H9 (cell line): ENCODE measurements around the gene RPS6KA1. TPM values are rescaled to one million over a fixed set of nuclear protein-coding genes. Genes with fewer than 3 reads are reported as not detected.

Source experiments
- DNase-seq: peaks from one replicate; pipeline ENCODE4 v3.0.0-alpha.2; 2017
- H2AFZ ChIP-seq: one replicate; pipeline ENCODE4 v1.6.1; 2013; ENCODE audit warnings: mild to moderate bottlenecking, low read length, control low read depth, moderate library complexity
- H2AK5ac ChIP-seq: 2 replicates; pipeline ENCODE4 v1.6.1; 2013; ENCODE audit warnings: low read length, control low read depth, mixed read lengths; ENCODE audit not compliant: insufficient read length
- H2BK120ac ChIP-seq: one replicate; pipeline ENCODE4 v1.6.1; 2013; ENCODE audit warnings: low read depth, mild to moderate bottlenecking, low read length, control low read depth, inconsistent platforms; ENCODE audit not compliant: poor library complexity, severe bottlenecking
- H2BK12ac ChIP-seq: 2 replicates; pipeline ENCODE4 v1.6.1; 2013; ENCODE audit warnings: low read length, control low read depth, mixed read lengths, low read depth; ENCODE audit not compliant: insufficient read length
- H2BK15ac ChIP-seq: 2 replicates; pipeline ENCODE4 v1.6.1; 2013; ENCODE audit warnings: low read depth, low read length, control low read depth
- H2BK20ac ChIP-seq: one replicate; pipeline ENCODE4 v1.6.1; 2013; ENCODE audit warnings: low read depth, mild to moderate bottlenecking, low read length, control low read depth, inconsistent platforms; ENCODE audit not compliant: poor library complexity, severe bottlenecking
- H2BK5ac ChIP-seq: 2 replicates; pipeline ENCODE4 v1.6.1; 2013; ENCODE audit warnings: low read length, control low read depth, mixed read lengths; ENCODE audit not compliant: insufficient read length
- H3K14ac ChIP-seq: 2 replicates; pipeline ENCODE4 v1.6.1; 2013; ENCODE audit warnings: low read length, control low read depth; ENCODE audit not compliant: insufficient read depth
- H3K18ac ChIP-seq: 2 replicates; pipeline ENCODE4 v1.6.1; 2013; ENCODE audit warnings: low read depth, mild to moderate bottlenecking, mixed read lengths, low read length, control low read depth; ENCODE audit not compliant: insufficient read length
- H3K23ac ChIP-seq: 2 replicates; pipeline ENCODE4 v1.6.1; 2013; ENCODE audit warnings: low read length, control low read depth, mixed read lengths, low read depth; ENCODE audit not compliant: insufficient read length
- H3K23me2 ChIP-seq: 2 replicates; pipeline ENCODE4 v1.6.1; 2013; ENCODE audit warnings: low read depth, mild to moderate bottlenecking, mixed read lengths, low read length, control low read depth; ENCODE audit not compliant: insufficient read length, poor library complexity, severe bottlenecking
- H3K27ac ChIP-seq: 2 replicates; pipeline ENCODE4 v1.5.1; 2013; ENCODE audit warnings: low read length, control low read depth, mixed read lengths, low read depth; ENCODE audit not compliant: insufficient read length
- H3K27me3 ChIP-seq: 2 replicates; pipeline ENCODE4 v1.6.1; 2013; ENCODE audit warnings: low read length, control low read depth, inconsistent platforms; ENCODE audit not compliant: insufficient read depth
- H3K4ac ChIP-seq: 2 replicates; pipeline ENCODE4 v1.6.1; 2013; ENCODE audit warnings: low read depth, mild to moderate bottlenecking, control low read depth, inconsistent platforms, low read length, moderate library complexity
- H3K4me1 ChIP-seq: 2 replicates; pipeline ENCODE4 v1.6.1; 2013; ENCODE audit warnings: low read length, control low read depth, inconsistent platforms; ENCODE audit not compliant: insufficient read depth
- H3K4me2 ChIP-seq: 2 replicates; pipeline ENCODE4 v1.6.1; 2013; ENCODE audit warnings: low read length, control low read depth, mixed read lengths; ENCODE audit not compliant: insufficient read length, insufficient read depth
- H3K56ac ChIP-seq: 2 replicates; pipeline ENCODE4 v1.6.1; 2013; ENCODE audit warnings: low read depth, mild to moderate bottlenecking, mixed read lengths, low read length, control low read depth; ENCODE audit not compliant: insufficient read length
- H3K79me1 ChIP-seq: 2 replicates; pipeline ENCODE4 v1.6.1; 2013; ENCODE audit warnings: low read depth, mild to moderate bottlenecking, moderate library complexity, low read length, control low read depth, inconsistent platforms; ENCODE audit not compliant: insufficient read depth, poor library complexity, severe bottlenecking
- H3K79me2 ChIP-seq: 2 replicates; pipeline ENCODE4 v1.6.1; 2013; ENCODE audit warnings: low read length, control low read depth, inconsistent platforms; ENCODE audit not compliant: insufficient read depth
- H3K9ac ChIP-seq: 2 replicates; pipeline ENCODE4 v1.6.1; 2013; ENCODE audit warnings: low read length, control low read depth, mixed read lengths; ENCODE audit not compliant: insufficient read length; ENCODE audit errors: extremely low read depth
- H3K9me3 ChIP-seq: one replicate; pipeline ENCODE4 v1.6.1; 2013; ENCODE audit warnings: low read depth, low read length, inconsistent platforms; ENCODE audit not compliant: control insufficient read depth
- H3T11ph ChIP-seq: one replicate; pipeline ENCODE4 v1.6.1; 2013; ENCODE audit warnings: mild to moderate bottlenecking, low read length, control low read depth, inconsistent platforms
- H4K20me1 ChIP-seq: one replicate; pipeline ENCODE4 v1.6.1; 2013; ENCODE audit not compliant: control insufficient read depth, insufficient read length, insufficient read depth
- H4K5ac ChIP-seq: 2 replicates; pipeline ENCODE4 v1.6.1; 2013; ENCODE audit warnings: low read depth, mild to moderate bottlenecking, mixed read lengths, low read length, control low read depth; ENCODE audit not compliant: insufficient read length
- H4K8ac ChIP-seq: replicated peaks from 2 replicates; pipeline ENCODE4 v1.6.1; 2013; ENCODE audit warnings: low read length, control low read depth, mixed read lengths, low read depth; ENCODE audit not compliant: insufficient read length
- H4K91ac ChIP-seq: 2 replicates; pipeline ENCODE4 v1.6.1; 2013; ENCODE audit warnings: low read depth, mild to moderate bottlenecking, moderate library complexity, mixed read lengths, low read length, control low read depth; ENCODE audit not compliant: insufficient read length
- H3K27ac Mint-ChIP-seq, 3 experiments: 2 replicates in 2 of 3; 3 replicates in 1 of 3; pipeline ENCODE4 v1.8.0; 2020 to 2021; ENCODE audit warnings: mixed read lengths in 3 of 3, mild to moderate bottlenecking in 1 of 3, moderate library complexity in 1 of 3
- H3K27me3 Mint-ChIP-seq: 2 replicates; pipeline ENCODE4 v1.8.0; 2021; ENCODE audit warnings: low read depth, mild to moderate bottlenecking, moderate library complexity, mixed read lengths
- H3K36me3 Mint-ChIP-seq, 3 experiments: 2 replicates in 2 of 3; 3 replicates in 1 of 3; pipeline ENCODE4 v1.8.0; 2020 to 2021; ENCODE audit warnings: low read depth in 3 of 3, mixed read lengths in 3 of 3; ENCODE audit not compliant: insufficient read depth in 1 of 3
- H3K4me1 Mint-ChIP-seq, 2 experiments: 2 replicates each; pipeline ENCODE4 v1.8.0; 2020; ENCODE audit warnings: mixed read lengths in 2 of 2
- H3K4me3 Mint-ChIP-seq, 2 experiments: 2 replicates in 1 of 2; 3 replicates in 1 of 2; pipeline ENCODE4 v1.8.0; 2020 to 2021; ENCODE audit warnings: mild to moderate bottlenecking in 2 of 2, mixed read lengths in 2 of 2, moderate library complexity in 1 of 2
- H3K9me3 Mint-ChIP-seq, 2 experiments: 2 replicates in 1 of 2; 3 replicates in 1 of 2; pipeline ENCODE4 v1.8.0; 2020; ENCODE audit warnings: mild to moderate bottlenecking in 2 of 2, mixed read lengths in 2 of 2, moderate library complexity in 1 of 2
- WGBS: extraction: QIAGEN DNeasy Blood & Tissue Kit; methylation state at CpG from one replicate; pipeline ENCODE4 v1.1.7; 2013; ENCODE audit warnings: missing lambda C conversion rate, low lambda C conversion rate, mixed read lengths; ENCODE audit not compliant: insufficient read length; ENCODE audit errors: extremely low coverage; 5-methylcytosine and 5-hydroxymethylcytosine counted together
- total RNA-seq: library from RNA; stranded (reverse); gene quantifications from 2 replicates; pipeline ENCODE4 v1.2.1, GENCODE V29; 2021
- TF ChIP-seq, protein P1 (sequence below): fragments of 200-600 bp; sonication (generic); conservative IDR thresholded peaks from 3 replicates; pipeline ENCODE4 v1.8.0; 2021; ENCODE audit warnings: antibody characterized with exemption, mild to moderate bottlenecking

The RPS6KA1 gene
- total RNA-seq, 1 experiment from 2014 or later = 45.3 TPM

DNA sequence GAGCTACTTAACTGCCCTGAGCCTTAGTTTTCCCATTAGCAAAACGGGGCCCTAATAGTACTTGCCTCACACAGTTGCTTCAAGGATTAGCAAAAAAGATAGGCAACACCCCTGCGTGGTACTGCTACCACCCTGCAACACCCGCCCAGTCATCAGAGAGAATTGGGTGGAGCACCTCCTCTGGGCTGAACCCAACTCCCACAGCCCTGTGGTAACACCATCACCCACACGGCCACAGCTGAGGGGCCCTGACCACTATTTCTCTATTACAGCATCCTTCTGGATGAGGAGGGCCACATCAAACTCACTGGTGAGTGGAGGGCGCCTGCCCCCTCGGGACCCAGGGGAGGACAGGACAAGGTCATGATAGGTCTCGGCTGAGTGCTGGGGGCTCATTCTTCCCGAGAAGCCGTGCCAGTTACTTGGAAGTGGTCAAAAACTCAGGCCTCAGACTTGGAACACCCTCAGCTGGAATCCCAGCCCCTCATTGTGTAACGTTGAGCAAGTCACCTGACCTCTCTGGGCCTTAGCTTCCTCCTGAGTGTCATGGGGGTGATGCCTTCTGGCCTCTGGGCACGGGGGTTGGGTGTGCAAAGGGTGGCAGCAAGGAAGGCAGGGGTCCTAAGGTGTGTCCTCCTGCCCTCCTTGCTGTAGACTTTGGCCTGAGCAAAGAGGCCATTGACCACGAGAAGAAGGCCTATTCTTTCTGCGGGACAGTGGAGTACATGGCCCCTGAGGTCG lies 24.6 kb downstream of the RPS6KA1 start:
- no peak overlapping the region for H2BK12ac ChIP-seq
- no peak overlapping the region for H2BK120ac ChIP-seq
- H3K36me3 Mint-ChIP-seq = peaks cover 10 to 58% (median 56%) of the 10 kb centered on the region in 3 experiments
- no peak overlapping the region for H3K56ac ChIP-seq
- no peak overlapping the region for H4K91ac ChIP-seq
- no peak overlapping the region for H2BK20ac ChIP-seq
- no peak overlapping the region for H3K27ac Mint-ChIP-seq
- H4K20me1 ChIP-seq = no peaks in the 10 kb centered on the region
- H3T11ph ChIP-seq = no peak overlapping the region
- no peak overlapping the region for H3K9ac ChIP-seq
- no peak overlapping the region for H2BK15ac ChIP-seq
- TF ChIP-seq, protein P1, sequence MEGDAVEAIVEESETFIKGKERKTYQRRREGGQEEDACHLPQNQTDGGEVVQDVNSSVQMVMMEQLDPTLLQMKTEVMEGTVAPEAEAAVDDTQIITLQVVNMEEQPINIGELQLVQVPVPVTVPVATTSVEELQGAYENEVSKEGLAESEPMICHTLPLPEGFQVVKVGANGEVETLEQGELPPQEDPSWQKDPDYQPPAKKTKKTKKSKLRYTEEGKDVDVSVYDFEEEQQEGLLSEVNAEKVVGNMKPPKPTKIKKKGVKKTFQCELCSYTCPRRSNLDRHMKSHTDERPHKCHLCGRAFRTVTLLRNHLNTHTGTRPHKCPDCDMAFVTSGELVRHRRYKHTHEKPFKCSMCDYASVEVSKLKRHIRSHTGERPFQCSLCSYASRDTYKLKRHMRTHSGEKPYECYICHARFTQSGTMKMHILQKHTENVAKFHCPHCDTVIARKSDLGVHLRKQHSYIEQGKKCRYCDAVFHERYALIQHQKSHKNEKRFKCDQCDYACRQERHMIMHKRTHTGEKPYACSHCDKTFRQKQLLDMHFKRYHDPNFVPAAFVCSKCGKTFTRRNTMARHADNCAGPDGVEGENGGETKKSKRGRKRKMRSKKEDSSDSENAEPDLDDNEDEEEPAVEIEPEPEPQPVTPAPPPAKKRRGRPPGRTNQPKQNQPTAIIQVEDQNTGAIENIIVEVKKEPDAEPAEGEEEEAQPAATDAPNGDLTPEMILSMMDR = no peak
- H3K27me3 ChIP-seq = no peaks in the 10 kb centered on the region
- no peaks in the 10 kb centered on the region for H3K79me2 ChIP-seq
- H2AK5ac ChIP-seq = no peak overlapping the region
- no peaks in the 10 kb centered on the region for H3K9me3 Mint-ChIP-seq
- no peaks in the 10 kb centered on the region for H3K9me3 ChIP-seq
- no peak overlapping the region for H2AFZ ChIP-seq
- H3K27me3 Mint-ChIP-seq = no peaks in the 10 kb centered on the region
- H3K79me1 ChIP-seq = no peaks in the 10 kb centered on the region
- H3K23ac ChIP-seq = no peak overlapping the region
- H3K23me2 ChIP-seq = no peaks in the 10 kb centered on the region
- no peak overlapping the region for H3K4me3 Mint-ChIP-seq
- no peak overlapping the region for H3K4me2 ChIP-seq
- H3K4ac ChIP-seq = no peak overlapping the region
- no peak overlapping the region for H4K8ac ChIP-seq
- no peak for DNase-seq
- no peak overlapping the region for H4K5ac ChIP-seq
- WGBS = no CpG with 5 or more reads among the region's 14 CpGs
- no peak overlapping the region for H2BK5ac ChIP-seq
- H3K14ac ChIP-seq = no peak overlapping the region
- H3K27ac ChIP-seq = no peak overlapping the region
- no peak overlapping the region for H3K18ac ChIP-seq
- H3K4me1 Mint-ChIP-seq = no peaks in the 10 kb centered on the region
- no peaks in the 10 kb centered on the region for H3K4me1 ChIP-seq
